ENCODE results near the gene PPP2R2D. TPM values are rescaled to one million over a fixed set of nuclear protein-coding genes. Genes with fewer than 3 reads are reported as not detected.

PPP2R2D gene
- total RNA-seq, 2 donors from 2014 or later, result 43.1 to 52.4 TPM

Other genes with a start within 250 kb of the PPP2R2D start
- 100 to 1,000 TPM; 147 to 158 TPM for gene BNIP3, start 80.9 kb downstream of the PPP2R2D start, total RNA-seq
- under 1 TPM; 0.26 to 0.33 TPM for gene JAKMIP3, start 164.9 kb downstream of the PPP2R2D start, total RNA-seq

Measured in body of pancreas (tissue), 2 donors.